Endothelial cell of coronary artery (primary cell): ENCODE data around the gene MX2. TPM values are rescaled to one million over a fixed set of nuclear protein-coding genes. Genes with fewer than 3 reads are reported as not detected.

ENCODE experiments used
- total RNA-seq: library from RNA; depleted of rRNA; stranded (reverse); fragments of >200 nt; gene quantifications from 2 replicates; pipeline ENCODE4 v1.2.3, GENCODE V29; 2014

Gene MX2
- total RNA-seq: 0.18 and 0.19 TPM in 2 replicates

GRCh38 chr21:41361786-41362604, at the start of gene MX2:
Gene MX2, plus strand, starts transcription at chr21:41362027. Its CDS starts 14,880 bp downstream, at chr21:41376907.

GRCh38 chr21:41316200-41317062, 45.4 kb upstream of the MX2 start, which contains the start of gene FAM3B:
Gene FAM3B, plus strand, starts transcription at chr21:41316801. Its CDS starts 79 bp downstream, at chr21:41316880.

GRCh38 chr21:41425954-41426675, 64.3 kb downstream of the MX2 start, which contains the start of gene MX1:
Gene MX1, plus strand, starts transcription at chr21:41426239. Its CDS starts 5,832 bp downstream, at chr21:41432071.

Other genes with a start within 250 kb of the MX2 start
- 95.5 and 137 TPM in 2 replicates for gene BACE2, start 193.9 kb upstream of the MX2 start, total RNA-seq
- not detected in 2 replicates for gene FAM3B, start 45.2 kb upstream of the MX2 start, total RNA-seq
- gene MX1, start 64.2 kb downstream of the MX2 start, total RNA-seq: 5.0 and 6.4 TPM in 2 replicates
- not detected in 2 replicates for gene TMPRSS2, start 146.1 kb downstream of the MX2 start, total RNA-seq